Neural progenitor cell (in vitro differentiated cells): ENCODE data around the gene TCTN1.

Experiments
- EZH2 ChIP-seq: fragments of 200-600 bp; sonication (generic); IDR thresholded peaks from 2 replicates; pipeline ENCODE4 v1.6.1; 2017; ENCODE audit warnings: antibody characterized with exemption, mild to moderate bottlenecking, moderate library complexity
- TF ChIP-seq, protein P1 (sequence below): fragments of 200-600 bp; sonication (generic); IDR thresholded peaks from 2 replicates; pipeline ENCODE4 v1.5.1; 2017; ENCODE audit warnings: antibody characterized with exemption, mild to moderate bottlenecking

GRCh38 chr12:110627500-110628195 lies 13.7 kb downstream of the TCTN1 start:
- TF ChIP-seq, protein P1, sequence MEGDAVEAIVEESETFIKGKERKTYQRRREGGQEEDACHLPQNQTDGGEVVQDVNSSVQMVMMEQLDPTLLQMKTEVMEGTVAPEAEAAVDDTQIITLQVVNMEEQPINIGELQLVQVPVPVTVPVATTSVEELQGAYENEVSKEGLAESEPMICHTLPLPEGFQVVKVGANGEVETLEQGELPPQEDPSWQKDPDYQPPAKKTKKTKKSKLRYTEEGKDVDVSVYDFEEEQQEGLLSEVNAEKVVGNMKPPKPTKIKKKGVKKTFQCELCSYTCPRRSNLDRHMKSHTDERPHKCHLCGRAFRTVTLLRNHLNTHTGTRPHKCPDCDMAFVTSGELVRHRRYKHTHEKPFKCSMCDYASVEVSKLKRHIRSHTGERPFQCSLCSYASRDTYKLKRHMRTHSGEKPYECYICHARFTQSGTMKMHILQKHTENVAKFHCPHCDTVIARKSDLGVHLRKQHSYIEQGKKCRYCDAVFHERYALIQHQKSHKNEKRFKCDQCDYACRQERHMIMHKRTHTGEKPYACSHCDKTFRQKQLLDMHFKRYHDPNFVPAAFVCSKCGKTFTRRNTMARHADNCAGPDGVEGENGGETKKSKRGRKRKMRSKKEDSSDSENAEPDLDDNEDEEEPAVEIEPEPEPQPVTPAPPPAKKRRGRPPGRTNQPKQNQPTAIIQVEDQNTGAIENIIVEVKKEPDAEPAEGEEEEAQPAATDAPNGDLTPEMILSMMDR = no peak
- no peak for TF ChIP-seq EZH2
